A673 (cell line): ENCODE data around the gene FTO. TPM values are rescaled to one million over a fixed set of nuclear protein-coding genes. Genes with fewer than 3 reads are reported as not detected.

Source experiments
- BruUV-seq: library from RNA; stranded (reverse); fragments of 400-500 nt; replicated peaks from 2 replicates; lab custom pipeline; 2021; lab: Mats Ljungman, UMichigan
- CTCF ChIA-PET: fragments of 300-600 bp; sonication (Branson Sonifier 250); formaldehyde crosslinking; loops from one replicate; lab custom pipeline; 2022; ENCODE audit warnings: antibody characterized with exemption; lab: Charles Lee
- POLR2A ChIA-PET: fragments of 300-600 bp; sonication (Branson Sonifier 250); formaldehyde crosslinking; loops from one replicate; lab custom pipeline; 2022; ENCODE audit warnings: antibody characterized with exemption; ENCODE audit not compliant: low non-redundant PET; lab: Charles Lee
- DNase-seq: peaks from one replicate; pipeline ENCODE4 v3.0.0-alpha.2; 2015; ENCODE audit warnings: low spot score
- H3K27ac ChIP-seq: fragments of 200-600 bp; sonication (generic); 2 replicates; pipeline ENCODE4 v1.5.1; 2016; ENCODE audit warnings: mixed run types, low read depth, mild to moderate bottlenecking, mixed read lengths, antibody characterized with exemption, low read length; ENCODE audit not compliant: poor library complexity, severe bottlenecking
- H3K27me3 ChIP-seq: fragments of 200-600 bp; sonication (generic); replicated peaks from 2 replicates; pipeline ENCODE4 v1.6.1; 2017; ENCODE audit warnings: mixed run types, low read depth, mild to moderate bottlenecking, mixed read lengths, antibody characterized with exemption, low read length; ENCODE audit not compliant: insufficient read depth, poor library complexity
- H3K36me3 ChIP-seq: fragments of 200-600 bp; sonication (generic); 2 replicates; pipeline ENCODE4 v1.6.1; 2016; ENCODE audit warnings: mixed run types, mild to moderate bottlenecking, mixed read lengths, antibody characterized with exemption, low read length; ENCODE audit not compliant: insufficient read depth, poor library complexity, severe bottlenecking
- H3K4me1 ChIP-seq: fragments of 200-600 bp; sonication (generic); 2 replicates; pipeline ENCODE4 v1.6.1; 2017; ENCODE audit warnings: mixed run types, mild to moderate bottlenecking, mixed read lengths, antibody characterized with exemption, low read length; ENCODE audit not compliant: insufficient read depth, poor library complexity, severe bottlenecking
- H3K4me3 ChIP-seq: fragments of 200-600 bp; sonication (generic); 2 replicates; pipeline ENCODE4 v1.5.1; 2016; ENCODE audit warnings: low read depth, mixed run types, mild to moderate bottlenecking, mixed read lengths, low read length; ENCODE audit not compliant: poor library complexity, severe bottlenecking
- H3K9me3 ChIP-seq: fragments of 200-600 bp; sonication (generic); 2 replicates; pipeline ENCODE4 v1.6.1; 2016; ENCODE audit warnings: mixed run types, low read depth, mild to moderate bottlenecking, mixed read lengths, antibody characterized with exemption, low read length; ENCODE audit not compliant: poor library complexity, severe bottlenecking
- EZH2 ChIP-seq: fragments of 200-600 bp; sonication (generic); IDR thresholded peaks from 2 replicates; pipeline ENCODE4 v1.6.1; 2017; ENCODE audit warnings: borderline replicate concordance, low read depth, mild to moderate bottlenecking, mixed read lengths, antibody characterized with exemption, low read length; ENCODE audit not compliant: poor library complexity, severe bottlenecking
- intact Hi-C: fragments of 100-400 bp; cut with micrococcal nuclease; formaldehyde crosslinking; loops from one replicate; pipeline ENCODE4 v1.10.0; 2022; ENCODE audit not compliant: unreplicated experiment
- total RNA-seq: library from RNA; stranded (reverse); gene quantifications from 2 replicates; pipeline ENCODE4 v1.2.3, GENCODE V29; 2021
- TF ChIP-seq, protein P1 (sequence below): fragments of 300-800, 200-600 bp; sonication (generic); conservative IDR thresholded peaks from 2 replicates; pipeline ENCODE4 v1.5.1; 2017; ENCODE audit warnings: low read depth, mild to moderate bottlenecking, antibody characterized with exemption, low read length, moderate library complexity, mixed read lengths

The FTO gene
- total RNA-seq, 1 experiment from 2014 or later, result 73.4 TPM

DNA sequence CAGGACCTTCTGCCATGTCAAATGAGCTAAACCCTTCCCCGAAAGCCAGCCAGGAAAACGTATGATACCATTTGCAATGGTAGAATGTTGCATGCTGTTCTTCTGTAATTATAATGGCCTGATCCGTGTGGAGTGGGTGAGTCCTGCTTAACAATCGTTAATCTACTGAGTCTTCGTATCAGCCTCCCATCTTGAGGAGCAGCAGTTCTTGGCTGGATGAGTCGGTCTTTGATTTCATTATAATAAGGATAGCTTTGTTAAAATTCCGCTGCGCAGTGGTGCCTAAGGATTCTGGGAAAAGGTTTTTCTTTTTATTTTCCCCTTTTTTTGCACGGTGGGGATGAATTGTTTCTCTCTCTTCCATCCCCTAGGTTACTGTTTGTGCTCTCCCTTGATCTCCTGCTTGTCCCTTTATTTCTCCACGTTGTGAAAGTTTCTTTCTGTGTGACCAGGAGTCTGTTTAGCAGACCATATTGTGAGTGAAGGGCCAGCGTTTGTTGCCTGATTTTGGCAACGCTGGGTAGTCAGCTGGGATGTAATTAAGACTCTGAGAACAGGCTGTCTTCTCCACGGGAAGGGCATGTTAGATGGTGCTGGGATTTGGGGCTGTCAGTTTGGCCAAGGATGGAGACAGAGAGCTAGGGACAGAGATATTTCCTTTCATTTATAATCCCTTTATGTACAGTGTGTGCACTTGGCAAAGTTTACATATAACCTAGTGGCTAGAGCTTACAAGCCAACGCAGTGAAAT lies 263.0 kb downstream of the FTO start:
- Histone ChIP-seq H3K4me1 (peaks cover 20% of the 10 kb centered on the region), H3K9me3 (no peaks in the 10 kb centered on the region), H3K27me3 (no peaks in the 10 kb centered on the region), H3K4me3 (no peak overlapping the region), H3K27ac (no peak overlapping the region), H3K36me3 (no peaks in the 10 kb centered on the region)
- BruUV-seq, result no TSS peak
- peak; percentile 32 for DNase-seq
- no peak for TF ChIP-seq EZH2
- TF ChIP-seq, protein P1, sequence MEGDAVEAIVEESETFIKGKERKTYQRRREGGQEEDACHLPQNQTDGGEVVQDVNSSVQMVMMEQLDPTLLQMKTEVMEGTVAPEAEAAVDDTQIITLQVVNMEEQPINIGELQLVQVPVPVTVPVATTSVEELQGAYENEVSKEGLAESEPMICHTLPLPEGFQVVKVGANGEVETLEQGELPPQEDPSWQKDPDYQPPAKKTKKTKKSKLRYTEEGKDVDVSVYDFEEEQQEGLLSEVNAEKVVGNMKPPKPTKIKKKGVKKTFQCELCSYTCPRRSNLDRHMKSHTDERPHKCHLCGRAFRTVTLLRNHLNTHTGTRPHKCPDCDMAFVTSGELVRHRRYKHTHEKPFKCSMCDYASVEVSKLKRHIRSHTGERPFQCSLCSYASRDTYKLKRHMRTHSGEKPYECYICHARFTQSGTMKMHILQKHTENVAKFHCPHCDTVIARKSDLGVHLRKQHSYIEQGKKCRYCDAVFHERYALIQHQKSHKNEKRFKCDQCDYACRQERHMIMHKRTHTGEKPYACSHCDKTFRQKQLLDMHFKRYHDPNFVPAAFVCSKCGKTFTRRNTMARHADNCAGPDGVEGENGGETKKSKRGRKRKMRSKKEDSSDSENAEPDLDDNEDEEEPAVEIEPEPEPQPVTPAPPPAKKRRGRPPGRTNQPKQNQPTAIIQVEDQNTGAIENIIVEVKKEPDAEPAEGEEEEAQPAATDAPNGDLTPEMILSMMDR, result 0 out of 2 replicates have a peak, but pooled peaks have one; percentile 16
- CTCF ChIA-PET, result no interaction called here
- POLR2A ChIA-PET, result no interaction called here
- intact Hi-C loops, result no loop called here

DNA sequence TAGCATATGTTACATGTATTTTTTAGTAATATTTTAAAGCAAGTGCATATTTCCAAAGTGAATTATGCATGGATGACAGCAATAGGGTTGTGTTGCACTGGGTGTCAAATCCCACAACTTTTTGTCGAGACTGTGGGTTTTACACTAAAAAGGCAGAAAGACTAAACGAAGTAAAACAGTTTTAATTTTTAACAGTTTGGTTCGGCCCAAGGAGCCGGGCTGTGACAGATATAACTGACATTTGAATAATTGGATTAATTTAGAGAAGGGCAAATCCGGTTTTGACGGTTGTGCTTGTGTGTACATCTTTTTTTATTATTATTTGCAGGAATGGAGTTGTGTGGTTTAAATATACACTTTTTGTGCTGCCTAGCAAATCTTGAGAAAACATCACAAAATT lies 263.6 kb downstream of the FTO start:
- H3K4me3 ChIP-seq, result no peak overlapping the region
- no peak overlapping the region for H3K27ac ChIP-seq
- BruUV-seq, result no TSS peak
- no peaks in the 10 kb centered on the region for H3K36me3 ChIP-seq
- POLR2A ChIA-PET, result no interaction called here
- no peaks in the 10 kb centered on the region for H3K9me3 ChIP-seq
- peaks cover 20% of the 10 kb centered on the region for H3K4me1 ChIP-seq
- CTCF ChIA-PET, result no interaction called here
- H3K27me3 ChIP-seq, result no peaks in the 10 kb centered on the region
- DNase-seq, result no peak
- intact Hi-C loops, result no loop called here
- TF ChIP-seq, protein P1, result no peak
- no peak for TF ChIP-seq EZH2

DNA sequence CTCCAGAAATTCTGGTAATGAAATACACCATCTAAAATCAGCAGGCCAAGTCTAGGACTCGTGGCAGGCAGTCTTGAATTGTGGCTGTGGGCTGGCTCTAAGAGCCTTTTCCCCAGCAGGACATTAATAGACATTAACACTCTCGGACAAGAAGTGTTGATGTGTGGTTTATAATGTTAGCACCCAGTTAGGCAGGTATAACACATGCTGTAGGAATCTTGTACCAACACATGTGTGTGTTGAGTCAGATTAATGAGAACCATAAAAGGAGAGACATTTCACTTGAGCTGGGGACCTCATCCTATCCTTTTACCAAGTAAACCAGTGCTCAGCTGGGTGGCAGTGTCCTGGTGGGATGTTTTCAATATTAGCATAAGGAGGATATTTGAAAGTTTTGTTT lies 264.5 kb downstream of the FTO start:
- H3K9me3 ChIP-seq, result no peaks in the 10 kb centered on the region
- H3K27ac ChIP-seq, result no peak overlapping the region
- no peak for DNase-seq
- ChIA-PET POLR2A (no interaction called here), CTCF (no interaction called here)
- H3K27me3 ChIP-seq, result no peaks in the 10 kb centered on the region
- TF ChIP-seq, protein P1, result no peak
- TF ChIP-seq EZH2, result no peak
- H3K4me3 ChIP-seq, result no peak overlapping the region
- no TSS peak for BruUV-seq
- H3K36me3 ChIP-seq, result no peaks in the 10 kb centered on the region
- H3K4me1 ChIP-seq, result peaks cover 20% of the 10 kb centered on the region
- intact Hi-C loops, result no loop called here
